HG02885 (cell line): ENCODE data around the gene RCCD1.
"Not testable (repeated sequence)": the region's sequence is repeated elsewhere in the genome, so short reads cannot be mapped to it uniquely, and the experiment has no call there.

Source experiments
- ATAC-seq: cut with Tn5 transposase; IDR thresholded peaks from one replicate; pipeline ENCODE4 v1.9.1; 2021; ENCODE audit warnings: mild to moderate bottlenecking; ENCODE audit not compliant: unreplicated experiment, poor library complexity

Gene RCCD1

DNA sequence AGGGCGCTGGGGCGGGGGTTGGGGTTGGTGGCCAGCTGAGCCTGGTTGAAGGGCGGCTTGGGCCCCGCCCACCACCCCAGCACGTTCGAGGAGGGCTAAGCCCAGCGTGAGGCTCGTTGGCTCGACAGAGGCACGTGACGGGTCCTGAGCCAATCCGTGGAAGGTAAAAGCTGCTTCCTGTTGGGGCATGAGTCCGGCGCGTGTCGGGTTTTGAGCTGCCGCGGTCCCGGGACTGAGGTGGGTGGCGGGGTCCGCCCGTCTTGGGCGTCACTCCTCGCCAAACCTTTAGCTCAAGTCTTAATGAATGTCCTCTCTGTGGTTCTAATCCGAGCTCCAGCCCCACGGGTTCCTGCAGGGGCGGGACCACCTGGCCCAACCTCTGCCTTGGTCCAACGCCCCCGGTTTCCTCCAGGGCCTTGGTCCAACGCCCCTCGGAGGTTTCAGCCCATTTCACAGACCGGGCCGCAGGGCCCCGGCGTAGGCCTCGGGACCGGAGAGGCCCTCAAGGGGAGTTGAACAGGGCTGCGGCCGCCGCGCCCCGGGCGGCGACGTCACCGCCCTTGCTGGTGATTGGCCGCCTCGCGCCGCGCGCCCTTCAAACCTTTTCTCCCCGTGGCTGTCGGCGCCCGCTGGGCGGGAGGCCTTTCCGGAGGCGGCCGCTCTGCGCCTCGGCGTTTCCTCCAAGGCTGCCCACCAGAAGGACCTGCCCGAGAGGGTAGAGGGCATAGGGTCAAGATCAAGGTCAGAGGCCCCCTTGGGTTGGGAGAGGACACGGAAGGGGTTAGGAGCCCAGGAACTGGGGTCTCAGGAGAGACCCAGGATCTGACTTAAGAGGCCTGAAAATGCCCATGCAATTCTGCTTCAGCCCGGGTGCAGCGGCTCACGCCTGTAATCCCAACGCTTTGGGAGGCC lies at the start of gene RCCD1:
Gene RCCD1 (plus strand): TSS at position 173 of the 912 bp plus-strand sequence. CDS start 1,851 bp downstream, outside the sequence.
- ATAC-seq = peak; percentile 93

GRCh38 chr15:90905306-90906180 lies 49.1 kb upstream of the RCCD1 start:
- no peak for ATAC-seq

GRCh38 chr15:90906181-90906849 lies 48.4 kb upstream of the RCCD1 start:
- no peak for ATAC-seq

GRCh38 chr15:90907051-90907660 lies 47.5 kb upstream of the RCCD1 start:
- no peak for ATAC-seq

DNA sequence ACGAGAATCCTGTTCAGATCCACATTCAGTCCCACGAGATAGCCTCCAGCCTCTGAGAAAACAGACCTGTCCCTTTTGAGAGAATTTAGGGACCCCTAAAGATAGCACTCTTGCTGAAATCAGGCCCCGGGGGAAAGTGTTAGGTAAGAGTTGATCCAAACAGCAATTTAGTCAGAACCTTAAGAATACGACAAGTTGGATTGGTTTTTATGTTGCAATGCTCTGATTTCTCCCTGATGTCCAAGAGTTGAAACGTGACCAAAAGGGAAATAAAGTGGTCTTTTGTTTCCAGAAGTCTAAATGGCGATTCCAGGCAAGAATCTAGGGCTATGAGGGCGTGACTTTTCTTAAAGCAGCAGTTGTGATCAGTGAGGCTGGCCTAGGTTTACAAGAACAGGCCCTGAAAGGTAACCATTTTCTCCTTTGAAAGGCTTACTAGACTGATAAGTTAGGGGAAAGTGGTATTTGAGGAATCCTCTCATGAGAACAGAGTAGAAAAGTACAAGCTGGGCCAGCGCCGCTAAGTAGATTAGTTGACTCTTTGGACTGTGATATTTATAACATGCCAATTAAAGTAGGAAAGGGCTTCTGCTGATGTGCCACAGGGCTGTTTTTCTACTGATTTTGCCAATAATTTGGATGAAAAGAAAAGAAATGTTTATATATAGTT lies 46.7 kb upstream of the RCCD1 start:
- ATAC-seq = no peak

GRCh38 chr15:90909449-90909848 lies 45.2 kb upstream of the RCCD1 start:
- not testable (repeated sequence) for ATAC-seq

- ATAC-seq = no peak
Measured at GRCh38 chr15:90909976-90910375, 44.7 kb upstream of the RCCD1 start.

DNA sequence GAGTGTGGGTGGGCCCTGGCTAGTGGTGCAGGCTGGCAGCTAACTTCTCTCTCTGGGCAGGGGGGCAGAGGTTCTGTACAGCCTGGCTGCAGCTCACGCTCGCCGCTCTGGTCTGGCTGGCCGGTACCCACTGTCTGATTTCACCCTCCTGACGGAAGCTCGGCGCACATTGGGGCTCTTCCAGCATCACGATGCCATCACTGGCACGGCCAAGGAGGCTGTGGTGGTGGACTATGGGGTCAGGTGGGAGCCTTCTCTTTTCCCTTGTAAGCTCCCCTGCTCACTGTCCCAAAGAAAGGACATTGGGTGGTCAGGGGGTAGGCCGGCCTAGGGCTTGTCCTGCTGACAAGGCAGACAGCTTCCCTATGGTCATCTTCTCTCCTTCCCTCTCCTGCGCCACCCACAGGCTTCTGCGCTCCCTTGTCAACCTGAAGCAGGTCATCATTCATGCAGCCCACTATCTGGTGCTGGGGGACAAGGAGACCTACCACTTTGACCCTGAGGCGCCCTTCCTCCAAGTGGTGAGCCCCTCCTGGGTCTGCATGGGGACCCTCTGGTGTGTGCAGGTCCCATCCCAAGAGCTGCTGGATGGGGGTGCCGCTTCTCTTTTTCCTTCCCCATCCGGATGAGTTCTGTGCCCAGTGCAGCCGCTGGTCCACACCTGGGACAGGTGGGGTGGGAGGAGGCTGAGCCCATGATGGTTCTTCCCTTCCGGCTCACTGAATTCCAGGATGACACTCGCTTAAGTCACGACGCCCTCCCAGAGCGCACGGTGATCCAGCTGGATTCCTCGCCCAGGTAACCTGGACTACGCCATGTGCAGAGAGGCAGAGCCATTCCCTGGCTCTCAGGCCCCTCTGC lies 44.0 kb upstream of the RCCD1 start:
- no peak for ATAC-seq

GRCh38 chr15:90911302-90911623 lies 43.4 kb upstream of the RCCD1 start:
- no peak for ATAC-seq

- ATAC-seq = no peak
Measured at GRCh38 chr15:90911906-90912769, 42.5 kb upstream of the RCCD1 start.

DNA sequence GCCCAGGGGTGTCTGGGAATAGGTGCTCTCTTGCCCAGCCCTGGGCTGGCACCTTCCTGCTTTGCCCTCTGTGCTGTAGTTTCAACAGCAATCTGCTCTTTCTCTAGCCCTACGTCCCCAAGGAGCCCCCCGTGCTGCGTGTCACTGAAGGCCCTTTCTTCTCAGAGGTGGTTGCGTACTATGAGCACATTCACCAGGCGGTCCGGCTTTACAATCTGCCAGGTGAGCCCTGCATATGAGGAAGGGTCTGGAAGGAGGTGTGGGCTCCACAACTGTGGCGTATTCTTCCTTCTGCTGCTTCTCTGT lies 42.0 kb upstream of the RCCD1 start:
- ATAC-seq = no peak

DNA sequence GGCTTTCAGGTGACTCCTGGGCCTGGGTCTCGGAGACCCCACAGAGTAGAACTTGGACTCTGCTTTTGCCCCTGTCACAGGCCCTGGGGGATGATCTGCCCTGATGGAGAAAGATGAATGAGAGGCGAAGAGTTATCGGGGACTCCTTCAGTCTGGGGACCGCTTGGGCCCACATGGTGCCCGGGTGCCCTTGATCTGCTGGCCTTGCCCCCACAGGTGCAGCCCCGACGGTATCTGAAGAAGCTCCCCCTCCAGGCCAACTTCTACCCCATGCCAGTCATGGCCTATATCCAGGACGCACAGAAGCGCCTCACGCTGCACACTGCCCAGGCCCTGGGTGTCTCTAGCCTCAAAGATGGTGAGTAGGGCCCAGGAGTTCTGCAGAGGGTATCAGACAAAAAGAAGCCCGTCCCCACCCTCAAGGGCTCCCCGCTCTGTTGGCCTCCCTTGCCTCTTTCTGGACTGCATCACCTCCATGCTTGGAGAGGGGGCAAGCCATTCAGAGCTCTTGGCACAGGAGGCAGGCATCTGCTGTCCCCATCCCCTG lies 41.2 kb upstream of the RCCD1 start:
- no peak for ATAC-seq

DNA sequence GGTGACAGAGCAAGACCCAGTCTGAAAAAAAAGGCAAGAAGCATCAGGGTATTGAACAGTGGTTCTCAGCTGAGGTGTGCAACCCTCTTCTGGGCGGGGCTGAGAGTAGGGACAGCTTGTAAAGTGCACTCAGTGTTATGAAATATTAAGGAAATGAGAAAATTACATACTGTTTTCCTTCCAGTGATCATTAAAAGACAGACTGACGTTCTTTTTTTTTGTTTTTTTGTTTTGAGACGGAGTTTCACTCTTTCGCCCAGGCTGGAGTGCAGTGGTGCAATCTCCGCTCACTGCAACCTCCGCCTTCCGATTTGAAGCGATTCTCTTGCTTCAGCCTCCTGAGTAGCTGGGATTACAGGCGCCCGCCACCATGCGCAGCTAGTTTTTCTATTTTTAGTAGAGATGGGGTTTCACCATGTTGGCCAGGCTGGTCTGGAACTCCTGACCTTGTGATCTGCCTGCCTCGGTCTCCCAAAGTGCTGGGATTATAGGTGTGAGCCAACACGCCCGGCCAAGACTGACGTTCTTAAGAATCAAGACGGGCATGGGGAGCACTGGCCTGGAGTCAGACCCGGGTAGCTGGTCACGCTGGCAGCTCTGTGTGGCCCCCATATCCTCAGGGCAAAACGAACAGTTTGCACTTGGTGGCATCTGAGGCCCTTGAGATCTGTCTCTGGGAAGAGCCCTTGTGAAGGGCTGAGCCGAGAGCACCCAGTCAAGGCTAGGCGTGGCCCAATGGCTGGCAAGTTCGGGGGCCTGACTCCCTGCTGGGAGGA lies 40.2 kb upstream of the RCCD1 start:
- ATAC-seq = no peak

DNA sequence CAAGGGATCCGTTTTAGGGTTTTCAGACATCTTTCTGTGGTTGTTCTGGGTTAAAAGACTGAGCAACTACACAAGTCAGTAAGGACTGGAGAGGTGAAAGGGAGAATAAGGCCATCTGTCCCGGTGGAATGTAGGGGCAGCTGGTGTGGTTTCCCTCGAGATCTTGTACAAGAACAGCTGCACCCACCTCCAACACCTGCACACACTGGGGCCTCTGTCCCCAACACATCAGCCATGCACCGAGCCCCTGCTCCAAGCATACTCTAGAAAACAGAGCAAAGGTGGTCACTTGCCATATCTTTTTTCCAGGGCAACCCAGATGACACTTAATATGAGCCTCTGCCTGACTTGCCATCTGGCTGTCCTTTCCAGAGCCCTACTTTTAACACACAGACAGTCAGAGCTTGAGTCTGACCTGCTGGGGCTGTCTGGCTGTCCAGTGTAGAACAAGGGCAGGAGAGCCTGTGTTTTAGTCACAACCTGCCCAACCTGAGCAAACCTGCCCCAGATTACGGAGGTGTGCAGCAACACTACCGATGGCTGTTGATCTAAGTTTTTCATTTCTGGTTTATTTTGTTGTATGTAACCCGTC lies 39.4 kb upstream of the RCCD1 start:
- ATAC-seq = no peak

GRCh38 chr15:90915808-90916440 lies 38.8 kb upstream of the RCCD1 start:
- ATAC-seq = no peak

DNA sequence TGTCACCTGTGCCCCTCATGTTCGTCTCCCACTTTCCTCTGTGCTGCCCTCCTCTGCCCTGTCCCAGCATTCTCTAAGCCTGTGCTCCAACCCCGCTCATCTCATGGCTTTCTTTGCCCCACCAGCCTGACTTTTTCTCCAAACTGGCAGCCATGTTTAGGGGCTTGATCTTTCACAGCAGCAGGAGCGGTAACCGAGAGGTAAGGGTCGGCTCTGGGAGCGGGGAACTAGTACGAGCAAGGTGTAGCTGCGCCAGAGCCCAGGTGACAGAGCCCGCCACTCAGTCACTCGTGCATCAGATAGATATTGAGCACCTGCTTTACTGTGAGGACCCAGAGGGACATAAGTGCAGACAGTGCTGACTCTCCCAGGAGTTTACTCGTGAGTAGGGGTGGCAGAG lies 38.2 kb upstream of the RCCD1 start:
- ATAC-seq = no peak
